HCT116 (cell line): ENCODE data around the gene AAK1.

Experiments
- CBX3 ChIP-seq: IDR thresholded peaks from 2 replicates; pipeline ENCODE4 v1.6.1; 2012; ENCODE audit warnings: low read depth
- EZH2 ChIP-seq: fragments of 200-600 bp; sonication (generic); IDR thresholded peaks from 2 replicates; pipeline ENCODE4 v1.6.1; 2017; ENCODE audit warnings: antibody characterized with exemption, mixed run types
- POLR2A ChIP-seq: IDR thresholded peaks from 2 replicates; pipeline ENCODE4 v1.7.0; 2011; ENCODE audit warnings: borderline replicate concordance; ENCODE audit not compliant: insufficient read depth, insufficient read length; ENCODE audit errors: extremely low read depth
- POLR2AphosphoS5 ChIP-seq: IDR thresholded peaks from 2 replicates; pipeline ENCODE4 v1.6.1; 2011; ENCODE audit warnings: mild to moderate bottlenecking, low read depth, low read length, moderate library complexity
- TF ChIP-seq, protein P1 (sequence below), 3 experiments: fragments of 200-600 bp in 1 of 3; sonication (generic) in 1 of 3; IDR thresholded peaks in 2 of 3; conservative IDR thresholded peaks in 1 of 3; 2 replicates each; pipeline ENCODE4 v1.5.1; 2012 to 2017; ENCODE audit warnings: low read depth in 2 of 3, low read length in 2 of 3, antibody characterized with exemption in 1 of 3, borderline replicate concordance in 1 of 3, control low read depth in 1 of 3, mild to moderate bottlenecking in 1 of 3, mixed read lengths in 1 of 3, mixed run types in 1 of 3, moderate library complexity in 1 of 3; ENCODE audit not compliant: insufficient read depth in 1 of 3

DNA sequence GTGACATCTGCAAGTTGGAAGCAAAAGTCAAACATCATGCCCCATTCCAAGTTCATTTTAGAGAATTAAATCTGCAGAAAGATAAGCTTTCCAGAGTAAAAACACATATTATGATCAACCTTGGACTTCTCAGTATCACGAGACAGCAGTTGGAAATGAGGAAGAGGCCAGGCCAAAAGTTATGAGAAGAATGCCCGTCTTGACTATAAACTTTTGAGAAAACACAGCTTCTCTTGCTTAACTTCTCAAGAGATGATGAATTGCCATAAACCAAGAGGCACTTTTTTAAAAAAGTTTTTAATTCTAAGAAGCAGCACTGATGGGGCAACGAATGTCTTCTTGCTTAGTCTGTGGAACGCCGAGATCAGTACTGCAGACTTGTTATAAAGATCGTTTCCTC, 153.7 kb downstream of the AAK1 start:
- no peak for TF ChIP-seq POLR2A
- TF ChIP-seq, protein P1, sequence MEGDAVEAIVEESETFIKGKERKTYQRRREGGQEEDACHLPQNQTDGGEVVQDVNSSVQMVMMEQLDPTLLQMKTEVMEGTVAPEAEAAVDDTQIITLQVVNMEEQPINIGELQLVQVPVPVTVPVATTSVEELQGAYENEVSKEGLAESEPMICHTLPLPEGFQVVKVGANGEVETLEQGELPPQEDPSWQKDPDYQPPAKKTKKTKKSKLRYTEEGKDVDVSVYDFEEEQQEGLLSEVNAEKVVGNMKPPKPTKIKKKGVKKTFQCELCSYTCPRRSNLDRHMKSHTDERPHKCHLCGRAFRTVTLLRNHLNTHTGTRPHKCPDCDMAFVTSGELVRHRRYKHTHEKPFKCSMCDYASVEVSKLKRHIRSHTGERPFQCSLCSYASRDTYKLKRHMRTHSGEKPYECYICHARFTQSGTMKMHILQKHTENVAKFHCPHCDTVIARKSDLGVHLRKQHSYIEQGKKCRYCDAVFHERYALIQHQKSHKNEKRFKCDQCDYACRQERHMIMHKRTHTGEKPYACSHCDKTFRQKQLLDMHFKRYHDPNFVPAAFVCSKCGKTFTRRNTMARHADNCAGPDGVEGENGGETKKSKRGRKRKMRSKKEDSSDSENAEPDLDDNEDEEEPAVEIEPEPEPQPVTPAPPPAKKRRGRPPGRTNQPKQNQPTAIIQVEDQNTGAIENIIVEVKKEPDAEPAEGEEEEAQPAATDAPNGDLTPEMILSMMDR (IDR thresholded peaks at IDR 0.05 in 2 of 3, conservative IDR thresholded peaks at IDR 0.05 in 1 of 3; ENCODE audit: borderline replicate concordance in 1 of 3, insufficient read depth in 1 of 3, low read depth in 2 of 3, low read length in 2 of 3): no peak
- TF ChIP-seq POLR2AphosphoS5: no peak
- no peak for TF ChIP-seq CBX3
- TF ChIP-seq EZH2: no peak
